Mononuclear cell (primary cell): ENCODE data around the gene IL1RAPL1. TPM values are rescaled to one million over a fixed set of nuclear protein-coding genes. Genes with fewer than 3 reads are reported as not detected.

Source experiments
- H3K27me3 ChIP-seq: 2 replicates; pipeline ENCODE4 v1.6.0; 2011; ENCODE audit warnings: low read length, control low read depth; ENCODE audit not compliant: insufficient read depth
- H3K4me1 ChIP-seq: 2 replicates; pipeline ENCODE4 v1.5.1; 2011; ENCODE audit warnings: mild to moderate bottlenecking, low read length, control low read depth; ENCODE audit not compliant: insufficient read depth
- H3K4me3 ChIP-seq: 2 replicates; pipeline ENCODE4 v1.5.1; 2011; ENCODE audit warnings: mild to moderate bottlenecking, low read length, moderate library complexity
- H3K9me3 ChIP-seq: 2 replicates; pipeline ENCODE4 v1.5.1; 2011; ENCODE audit warnings: low read depth, mild to moderate bottlenecking, control low read depth, low read length
- total RNA-seq: library from RNA; depleted of rRNA; stranded (reverse); fragments of >200 nt; gene quantifications from one replicate; pipeline ENCODE4 v1.2.3, GENCODE V29; 2012

IL1RAPL1 gene
- total RNA-seq, 1 donor: under 0.01 TPM

- Histone ChIP-seq H3K4me3 (no peak overlapping the region), H3K9me3 (no peaks in the 10 kb centered on the region), H3K27me3 (no peaks in the 10 kb centered on the region), H3K4me1 (no peaks in the 10 kb centered on the region)
These were observed 1247.1 kb downstream of the IL1RAPL1 start for GRCh38 chrX:29834311-29834710.

DNA sequence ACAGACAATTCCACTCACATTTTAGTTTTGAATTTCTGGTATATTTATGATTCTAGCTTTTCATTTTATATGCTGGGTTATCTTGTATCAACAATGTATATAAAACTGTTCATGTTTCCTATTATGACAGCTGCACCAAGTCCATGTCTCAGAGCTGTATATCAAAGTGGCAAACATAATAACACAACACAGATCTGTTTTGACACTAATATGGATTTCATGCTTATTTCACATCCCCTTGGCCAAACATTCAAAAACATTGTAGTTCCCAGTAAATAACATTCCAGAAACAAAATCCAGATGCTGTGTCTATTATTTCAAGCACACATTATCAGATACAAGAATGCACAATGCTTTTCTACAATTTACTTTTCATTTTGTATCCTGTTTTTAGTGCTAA is 1247.5 kb downstream of the IL1RAPL1 start:
- no peaks in the 10 kb centered on the region for H3K4me1 ChIP-seq
- H3K9me3 ChIP-seq: no peaks in the 10 kb centered on the region
- H3K27me3 ChIP-seq: no peaks in the 10 kb centered on the region
- H3K4me3 ChIP-seq: no peak overlapping the region

GRCh38 chrX:29841750-29842149 is 1254.5 kb downstream of the IL1RAPL1 start:
- Histone ChIP-seq H3K27me3 (no peaks in the 10 kb centered on the region), H3K4me3 (no peak overlapping the region), H3K4me1 (no peaks in the 10 kb centered on the region), H3K9me3 (no peaks in the 10 kb centered on the region)

- Histone ChIP-seq H3K4me1 (no peaks in the 10 kb centered on the region), H3K27me3 (no peaks in the 10 kb centered on the region), H3K9me3 (no peaks in the 10 kb centered on the region), H3K4me3 (no peak overlapping the region)
These were observed 1255.3 kb downstream of the IL1RAPL1 start for GRCh38 chrX:29842552-29842951.

GRCh38 chrX:29851857-29852605 is 1264.8 kb downstream of the IL1RAPL1 start:
- no peaks in the 10 kb centered on the region for H3K27me3 ChIP-seq
- H3K4me1 ChIP-seq: no peaks in the 10 kb centered on the region
- H3K4me3 ChIP-seq: no peak overlapping the region

DNA sequence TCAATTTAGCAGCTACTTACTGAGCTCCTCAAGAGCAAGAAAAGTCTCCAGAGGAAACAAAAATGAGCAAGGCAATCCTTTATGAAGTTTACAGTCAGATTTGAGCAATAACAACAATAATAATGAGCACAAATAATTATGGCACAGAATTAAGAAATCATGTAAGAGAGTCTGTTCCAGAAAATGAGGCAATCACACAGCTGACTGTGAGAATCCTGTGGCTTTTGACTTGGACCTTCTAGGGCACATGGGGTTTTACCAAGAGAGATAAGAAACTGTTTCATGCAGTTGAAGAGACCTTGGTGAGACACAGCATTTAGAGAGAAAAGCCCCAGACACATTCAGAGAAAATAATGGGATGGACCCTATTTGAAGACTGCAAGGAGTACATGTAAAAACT is 1265.5 kb downstream of the IL1RAPL1 start:
- H3K27me3 ChIP-seq: no peaks in the 10 kb centered on the region
- H3K4me1 ChIP-seq: no peaks in the 10 kb centered on the region
- H3K9me3 ChIP-seq: no peaks in the 10 kb centered on the region
- H3K4me3 ChIP-seq: no peak overlapping the region

More at GRCh38 chrX:29851857-29852605, 1264.8 kb downstream of the IL1RAPL1 start:
- no peaks in the 10 kb centered on the region for H3K9me3 ChIP-seq

DNA sequence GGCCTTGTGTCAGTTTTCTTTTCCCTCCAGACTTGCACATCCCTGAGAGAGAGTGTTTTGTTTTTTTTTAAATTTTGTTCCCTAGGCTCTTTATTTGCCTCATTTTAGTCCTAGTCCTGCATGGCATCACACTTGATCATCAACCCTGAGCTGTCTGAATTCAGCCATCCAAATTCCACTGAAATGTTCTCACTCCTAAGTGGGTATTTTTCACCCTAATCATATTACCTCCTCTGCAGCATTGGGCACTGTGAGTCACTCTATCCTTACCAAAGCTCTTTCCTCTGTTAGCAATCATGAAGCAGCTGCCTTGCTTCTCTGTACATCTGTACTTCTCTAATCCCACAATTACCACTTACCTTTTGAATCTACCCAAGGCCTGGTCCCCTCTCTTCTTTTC is 1271.5 kb downstream of the IL1RAPL1 start:
- no peaks in the 10 kb centered on the region for H3K4me1 ChIP-seq
- no peak overlapping the region for H3K4me3 ChIP-seq
- no peaks in the 10 kb centered on the region for H3K27me3 ChIP-seq

DNA sequence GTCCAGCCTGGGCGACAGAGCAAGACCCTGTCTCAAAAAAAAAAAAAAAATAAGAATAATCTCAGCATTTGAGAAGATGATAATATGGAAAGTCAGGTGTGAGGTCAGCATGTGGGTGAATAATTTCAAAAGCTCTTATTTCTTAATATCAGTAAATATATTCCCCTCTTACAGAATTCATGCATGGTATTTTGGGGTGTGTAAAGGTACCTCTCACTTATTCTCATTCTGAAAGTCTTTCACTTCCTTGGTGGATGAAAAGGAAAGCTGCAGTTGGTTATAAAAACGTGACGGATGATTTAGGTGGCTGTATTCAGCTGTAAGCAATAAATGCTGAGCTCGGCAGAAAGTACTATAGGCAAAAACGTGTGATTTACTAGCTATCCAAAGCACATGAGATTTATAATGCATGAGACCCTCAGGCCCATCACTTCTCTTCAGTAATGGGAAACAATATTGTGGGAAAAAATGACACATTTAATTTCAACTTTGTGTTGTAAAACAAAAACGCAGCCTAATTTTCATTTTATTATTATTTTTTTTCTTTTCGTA is 1275.0 kb downstream of the IL1RAPL1 start:
- Histone ChIP-seq H3K4me3 (no peak overlapping the region), H3K27me3 (no peaks in the 10 kb centered on the region), H3K9me3 (no peaks in the 10 kb centered on the region), H3K4me1 (no peaks in the 10 kb centered on the region)

More for the DNA sequence above, 1271.5 kb downstream of the IL1RAPL1 start:
- H3K9me3 ChIP-seq: no peaks in the 10 kb centered on the region

GRCh38 chrX:29867971-29868370 is 1280.7 kb downstream of the IL1RAPL1 start:
- no peaks in the 10 kb centered on the region for H3K27me3 ChIP-seq
- no peak overlapping the region for H3K4me3 ChIP-seq
- H3K9me3 ChIP-seq: no peaks in the 10 kb centered on the region
- no peaks in the 10 kb centered on the region for H3K4me1 ChIP-seq

GRCh38 chrX:29869837-29870236 is 1282.6 kb downstream of the IL1RAPL1 start:
- Histone ChIP-seq H3K4me3 (no peak overlapping the region), H3K9me3 (no peaks in the 10 kb centered on the region), H3K27me3 (no peaks in the 10 kb centered on the region), H3K4me1 (no peaks in the 10 kb centered on the region)

- Histone ChIP-seq H3K27me3 (no peaks in the 10 kb centered on the region), H3K4me3 (no peak overlapping the region), H3K9me3 (no peaks in the 10 kb centered on the region), H3K4me1 (no peaks in the 10 kb centered on the region)
These were observed 1283.4 kb downstream of the IL1RAPL1 start for GRCh38 chrX:29870608-29871007.

DNA sequence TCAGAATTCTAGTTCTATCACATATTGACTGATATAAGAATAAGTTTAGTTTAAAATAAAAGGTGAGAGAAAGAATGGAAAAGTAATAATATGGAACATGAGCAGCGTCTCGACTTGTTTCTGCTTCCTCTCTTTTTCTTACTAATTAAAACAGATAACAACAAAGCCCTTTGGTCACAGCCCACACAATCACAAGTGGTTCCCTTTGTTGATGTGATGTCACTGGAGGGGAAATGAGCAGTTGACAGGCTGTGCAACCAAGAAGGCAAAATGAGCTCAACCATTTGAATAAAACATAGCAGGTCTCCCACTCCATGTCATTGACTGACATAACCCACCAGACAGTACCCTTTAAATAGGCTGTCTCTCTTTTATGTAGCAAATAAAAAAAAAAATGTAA is 1285.6 kb downstream of the IL1RAPL1 start:
- Histone ChIP-seq H3K9me3 (no peaks in the 10 kb centered on the region), H3K27me3 (no peaks in the 10 kb centered on the region), H3K4me1 (no peaks in the 10 kb centered on the region), H3K4me3 (no peak overlapping the region)

GRCh38 chrX:29876733-29877132 is 1289.5 kb downstream of the IL1RAPL1 start:
- no peaks in the 10 kb centered on the region for H3K9me3 ChIP-seq
- H3K4me3 ChIP-seq: no peak overlapping the region
- H3K27me3 ChIP-seq: no peaks in the 10 kb centered on the region
- H3K4me1 ChIP-seq: no peaks in the 10 kb centered on the region

GRCh38 chrX:29880977-29881376 is 1293.7 kb downstream of the IL1RAPL1 start:
- Histone ChIP-seq H3K9me3 (no peaks in the 10 kb centered on the region), H3K4me3 (no peak overlapping the region), H3K4me1 (no peaks in the 10 kb centered on the region), H3K27me3 (no peaks in the 10 kb centered on the region)

- no peaks in the 10 kb centered on the region for H3K9me3 ChIP-seq
- H3K4me3 ChIP-seq: no peak overlapping the region
- no peaks in the 10 kb centered on the region for H3K27me3 ChIP-seq
- no peaks in the 10 kb centered on the region for H3K4me1 ChIP-seq
These were observed 1302.8 kb downstream of the IL1RAPL1 start for GRCh38 chrX:29890004-29890403.

- H3K27me3 ChIP-seq: no peaks in the 10 kb centered on the region
These were observed 1303.5 kb downstream of the IL1RAPL1 start for GRCh38 chrX:29890646-29891200.

More at GRCh38 chrX:29890646-29891200, 1303.5 kb downstream of the IL1RAPL1 start:
- no peak overlapping the region for H3K4me3 ChIP-seq
- H3K9me3 ChIP-seq: no peaks in the 10 kb centered on the region
- H3K4me1 ChIP-seq: no peaks in the 10 kb centered on the region
